A549 (cell line): ENCODE data around the gene SNRNP70.

Experiments used
- BHLHE40 ChIP-seq: IDR thresholded peaks from 2 replicates; pipeline ENCODE4 v1.6.1; 2012; ENCODE audit warnings: low read depth, low read length, inconsistent platforms
- EP300 ChIP-seq, 2 experiments: fragments of >200 bp; sonication (Bioruptor Twin); formaldehyde crosslinking; IDR thresholded peaks; 2 replicates in 1 of 2; 3 replicates in 1 of 2; pipeline ENCODE4 v1.6.1; 2016 to 2017
- NFE2L2 ChIP-seq: fragments of 150-350 bp; conservative IDR thresholded peaks from 2 replicates; pipeline ENCODE4 v1.6.1; 2014; ENCODE audit warnings: low read length
- NR3C1 ChIP-seq: fragments of >200 bp; sonication (Bioruptor Twin); formaldehyde crosslinking; IDR thresholded peaks from 3 replicates; pipeline ENCODE4 v1.6.1; 2017
- POLR2A ChIP-seq: IDR thresholded peaks from 2 replicates; pipeline ENCODE4 v1.6.1; 2012; ENCODE audit warnings: mild to moderate bottlenecking, low read length
- POLR2AphosphoS2 ChIP-seq: conservative IDR thresholded peaks from 2 replicates; pipeline ENCODE4 v1.6.1; 2012; ENCODE audit warnings: low read length, improper control_type of control experiment, inconsistent platforms
- RFX5 ChIP-seq: fragments of 450-650 bp; IDR thresholded peaks from 2 replicates; pipeline ENCODE4 v1.7.1; 2014; ENCODE audit warnings: antibody characterized with exemption, mild to moderate bottlenecking, moderate library complexity
- SREBF2 ChIP-seq: fragments of 450-650 bp; IDR thresholded peaks from 2 replicates; pipeline ENCODE4 v1.6.1; 2014; ENCODE audit warnings: mild to moderate bottlenecking, moderate library complexity
- TF ChIP-seq, protein P1 (sequence below): fragments of >200 bp; sonication (Bioruptor Twin); formaldehyde crosslinking; IDR thresholded peaks from 3 replicates; pipeline ENCODE4 v1.5.1; 2016

DNA sequence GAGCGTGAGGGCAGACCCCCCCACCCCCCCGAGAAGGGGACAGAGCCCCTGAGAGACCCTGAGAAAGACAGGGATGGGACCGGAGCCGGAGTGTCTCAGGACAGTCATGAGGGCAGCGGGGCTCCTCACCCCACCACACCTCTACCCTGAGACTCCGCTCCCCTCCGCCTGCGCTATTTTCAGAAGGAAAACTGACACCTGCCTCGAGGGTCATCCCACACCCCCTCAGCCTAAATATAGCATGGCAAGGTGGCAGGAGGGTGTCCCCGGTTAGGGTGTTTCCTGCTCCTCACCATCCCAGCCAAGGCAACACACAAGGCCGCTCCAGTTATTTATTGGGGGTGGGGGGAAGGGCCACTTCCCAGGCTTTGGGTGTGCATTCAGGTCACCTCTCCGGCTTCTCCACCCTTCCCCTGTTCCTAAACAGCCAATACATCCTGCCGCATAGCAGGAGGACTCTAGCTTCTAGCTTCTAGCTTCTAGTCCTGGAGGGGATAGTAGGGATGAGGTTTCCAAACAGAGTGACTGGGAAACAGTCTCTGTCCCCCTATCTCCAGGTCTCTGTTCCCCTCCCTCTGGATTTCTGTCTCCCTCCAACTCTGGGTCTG is 19.2 kb upstream of the SNRNP70 start:
- no peak for TF ChIP-seq POLR2A
- TF ChIP-seq, protein P1, sequence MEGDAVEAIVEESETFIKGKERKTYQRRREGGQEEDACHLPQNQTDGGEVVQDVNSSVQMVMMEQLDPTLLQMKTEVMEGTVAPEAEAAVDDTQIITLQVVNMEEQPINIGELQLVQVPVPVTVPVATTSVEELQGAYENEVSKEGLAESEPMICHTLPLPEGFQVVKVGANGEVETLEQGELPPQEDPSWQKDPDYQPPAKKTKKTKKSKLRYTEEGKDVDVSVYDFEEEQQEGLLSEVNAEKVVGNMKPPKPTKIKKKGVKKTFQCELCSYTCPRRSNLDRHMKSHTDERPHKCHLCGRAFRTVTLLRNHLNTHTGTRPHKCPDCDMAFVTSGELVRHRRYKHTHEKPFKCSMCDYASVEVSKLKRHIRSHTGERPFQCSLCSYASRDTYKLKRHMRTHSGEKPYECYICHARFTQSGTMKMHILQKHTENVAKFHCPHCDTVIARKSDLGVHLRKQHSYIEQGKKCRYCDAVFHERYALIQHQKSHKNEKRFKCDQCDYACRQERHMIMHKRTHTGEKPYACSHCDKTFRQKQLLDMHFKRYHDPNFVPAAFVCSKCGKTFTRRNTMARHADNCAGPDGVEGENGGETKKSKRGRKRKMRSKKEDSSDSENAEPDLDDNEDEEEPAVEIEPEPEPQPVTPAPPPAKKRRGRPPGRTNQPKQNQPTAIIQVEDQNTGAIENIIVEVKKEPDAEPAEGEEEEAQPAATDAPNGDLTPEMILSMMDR = no peak
- no peak for TF ChIP-seq EP300 (IDR thresholded peaks at IDR 0.05)
- TF ChIP-seq POLR2AphosphoS2 = no peak
- no peak for TF ChIP-seq NFE2L2
- no peak for TF ChIP-seq RFX5
- TF ChIP-seq SREBF2 = no peak
- no peak for TF ChIP-seq BHLHE40
- TF ChIP-seq NR3C1 = no peak
